ENCODE measurements around the gene PXMP2.
"Not testable (repeated sequence)": the region's sequence is repeated elsewhere in the genome, so short reads cannot be mapped to it uniquely, and the experiment has no call there.

Gene PXMP2

GRCh38 chr12:132748319-132748718, 60.9 kb downstream of the PXMP2 start:
- TF ChIP-seq MYC (IDR thresholded peaks at IDR 0.05; ENCODE audit: low read depth, low read length), result no peak
- TF ChIP-seq, protein P1, sequence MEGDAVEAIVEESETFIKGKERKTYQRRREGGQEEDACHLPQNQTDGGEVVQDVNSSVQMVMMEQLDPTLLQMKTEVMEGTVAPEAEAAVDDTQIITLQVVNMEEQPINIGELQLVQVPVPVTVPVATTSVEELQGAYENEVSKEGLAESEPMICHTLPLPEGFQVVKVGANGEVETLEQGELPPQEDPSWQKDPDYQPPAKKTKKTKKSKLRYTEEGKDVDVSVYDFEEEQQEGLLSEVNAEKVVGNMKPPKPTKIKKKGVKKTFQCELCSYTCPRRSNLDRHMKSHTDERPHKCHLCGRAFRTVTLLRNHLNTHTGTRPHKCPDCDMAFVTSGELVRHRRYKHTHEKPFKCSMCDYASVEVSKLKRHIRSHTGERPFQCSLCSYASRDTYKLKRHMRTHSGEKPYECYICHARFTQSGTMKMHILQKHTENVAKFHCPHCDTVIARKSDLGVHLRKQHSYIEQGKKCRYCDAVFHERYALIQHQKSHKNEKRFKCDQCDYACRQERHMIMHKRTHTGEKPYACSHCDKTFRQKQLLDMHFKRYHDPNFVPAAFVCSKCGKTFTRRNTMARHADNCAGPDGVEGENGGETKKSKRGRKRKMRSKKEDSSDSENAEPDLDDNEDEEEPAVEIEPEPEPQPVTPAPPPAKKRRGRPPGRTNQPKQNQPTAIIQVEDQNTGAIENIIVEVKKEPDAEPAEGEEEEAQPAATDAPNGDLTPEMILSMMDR (IDR thresholded peaks at IDR 0.05; ENCODE audit: low read depth, low read length), result no peak
- no peak for TF ChIP-seq POLR2A (IDR thresholded peaks at IDR 0.05; ENCODE audit: extremely low read depth, insufficient read length)
- no peak for TF ChIP-seq MAX (IDR thresholded peaks at IDR 0.05; ENCODE audit: low read depth, low read length)

GRCh38 chr12:132753670-132754069, 66.3 kb downstream of the PXMP2 start:
- DNase-seq (ENCODE audit: low read depth), result not testable (repeated sequence)

More at GRCh38 chr12:132748319-132748718, 60.9 kb downstream of the PXMP2 start:
- H3K4me3 ChIP-seq (ENCODE audit: low read depth, low read length), result no peak overlapping the region
- DNase-seq (ENCODE audit: low read depth), result no peak

GRCh38 chr12:132754160-132754932, 67.0 kb downstream of the PXMP2 start:
- DNase-seq (ENCODE audit: low read depth), result peak; percentile 61
- no peak overlapping the region for H3K4me3 ChIP-seq (ENCODE audit: low read depth, low read length)
- TF ChIP-seq POLR2A (IDR thresholded peaks at IDR 0.05; ENCODE audit: extremely low read depth, insufficient read length), result no peak
- TF ChIP-seq, protein P1 (IDR thresholded peaks at IDR 0.05; ENCODE audit: low read depth, low read length), result peak; percentile 33
- no peak for TF ChIP-seq MAX (IDR thresholded peaks at IDR 0.05; ENCODE audit: low read depth, low read length)

More at GRCh38 chr12:132753670-132754069, 66.3 kb downstream of the PXMP2 start:
- not testable (repeated sequence) for H3K4me3 ChIP-seq (ENCODE audit: low read depth, low read length)

Data from NB4 (cell line).